Measurements from ENCODE around the gene OR2AG1. TPM values are rescaled to one million over a fixed set of nuclear protein-coding genes. Genes with fewer than 3 reads are reported as not detected.

Gene OR2AG1
- total RNA-seq, 2 experiments from 2014 or later: not detected

DNA sequence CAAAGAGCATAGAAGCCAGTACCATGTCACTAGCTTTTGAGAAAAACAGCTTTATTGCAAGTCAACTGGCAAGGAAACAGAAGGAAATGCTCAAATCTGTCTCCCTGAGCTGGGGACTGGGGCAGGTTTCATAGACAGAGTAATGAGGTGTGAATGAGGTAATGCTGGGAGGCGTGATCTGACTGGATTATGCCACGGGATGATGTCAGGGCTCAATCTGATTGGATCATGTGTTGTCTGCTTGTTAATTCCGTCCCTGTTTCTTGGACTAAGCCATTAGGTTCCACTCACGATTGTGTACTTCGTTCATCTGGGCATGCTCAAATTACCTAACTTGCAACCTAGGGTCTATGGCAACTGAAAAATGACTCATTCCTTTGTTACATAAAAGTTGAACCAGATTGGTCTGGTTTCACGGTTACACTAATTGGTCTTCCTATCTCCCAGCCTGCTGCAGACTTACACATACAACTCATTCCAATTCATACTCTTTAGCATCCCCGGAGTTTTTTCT is 42.5 kb downstream of the OR2AG1 start:
- Mint-ChIP-seq H3K27ac (no peak overlapping the region), H3K9me3 (no peaks in the 10 kb centered on the region), H3K36me3 (no peaks in the 10 kb centered on the region), H3K4me1 (no peaks in the 10 kb centered on the region), H3K4me3 (no peak overlapping the region), H3K27me3 (peaks cover 4% of the 10 kb centered on the region)
- no peak for DNase-seq

GRCh38 chr11:6828103-6828502 is 45.3 kb downstream of the OR2AG1 start:
- DNase-seq: no peak
- no peaks in the 10 kb centered on the region for H3K4me1 Mint-ChIP-seq
- H3K9me3 Mint-ChIP-seq: no peaks in the 10 kb centered on the region
- H3K27ac Mint-ChIP-seq: no peak overlapping the region
- H3K4me3 Mint-ChIP-seq: no peak overlapping the region
- no peaks in the 10 kb centered on the region for H3K36me3 Mint-ChIP-seq
- H3K27me3 Mint-ChIP-seq: peaks cover 8% of the 10 kb centered on the region

GRCh38 chr11:6833356-6833755 is 50.5 kb downstream of the OR2AG1 start:
- no peak overlapping the region for H3K27ac Mint-ChIP-seq
- no peak for DNase-seq
- H3K4me1 Mint-ChIP-seq: no peaks in the 10 kb centered on the region
- H3K36me3 Mint-ChIP-seq: no peaks in the 10 kb centered on the region
- H3K4me3 Mint-ChIP-seq: no peak overlapping the region
- peaks cover 8% of the 10 kb centered on the region for H3K27me3 Mint-ChIP-seq
- H3K9me3 Mint-ChIP-seq: no peaks in the 10 kb centered on the region

DNA sequence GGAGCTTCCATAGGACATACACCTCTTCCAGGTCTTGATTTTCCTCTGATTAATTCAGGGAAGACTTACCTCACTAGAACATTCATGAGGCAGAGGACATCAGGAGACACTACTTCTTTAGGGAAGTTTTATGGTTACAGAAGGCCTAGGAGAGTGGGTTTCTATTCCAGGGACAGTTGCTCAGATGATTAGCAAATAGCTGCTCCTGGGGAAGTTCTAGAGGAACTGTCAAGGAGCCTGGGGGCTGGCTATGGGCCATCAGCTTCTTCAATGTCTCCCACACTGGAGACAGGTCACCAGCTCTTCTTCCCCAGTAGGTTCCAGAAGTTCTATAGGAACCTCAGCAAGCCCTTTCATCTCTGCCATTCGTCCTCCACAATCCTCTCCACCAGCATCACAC is 51.2 kb downstream of the OR2AG1 start:
- no peak for DNase-seq
- Mint-ChIP-seq H3K27ac (no peak overlapping the region), H3K36me3 (no peaks in the 10 kb centered on the region), H3K27me3 (peaks cover 4% of the 10 kb centered on the region), H3K4me3 (no peak overlapping the region), H3K4me1 (no peaks in the 10 kb centered on the region), H3K9me3 (no peaks in the 10 kb centered on the region)

Other genes starting within 250 kb of the OR2AG1 start
- gene RRP8, start 179.4 kb upstream of the OR2AG1 start, total RNA-seq: 10 to 100 TPM; 37.8 to 45.3 TPM
- 10 to 100 TPM; 66.1 to 68.0 TPM for gene ILK, start 179.2 kb upstream of the OR2AG1 start, total RNA-seq
- 100 to 1,000 TPM; 156 to 160 TPM for gene TAF10, start 170.8 kb upstream of the OR2AG1 start, total RNA-seq
- gene TPP1, start 163.6 kb upstream of the OR2AG1 start, total RNA-seq: 10 to 100 TPM; 30.7 to 33.7 TPM
- gene DCHS1, start 127.2 kb upstream of the OR2AG1 start, total RNA-seq: 1 to 10 TPM; 1.3 to 1.4 TPM
- 100 to 1,000 TPM; 141 to 143 TPM for gene MRPL17, start 99.7 kb upstream of the OR2AG1 start, total RNA-seq
- under 1 TPM; 0.08 to 0.18 TPM for gene OR2AG2, start 11.0 kb upstream of the OR2AG1 start, total RNA-seq
- gene OR6A2, start 16.7 kb downstream of the OR2AG1 start, total RNA-seq: under 1 TPM; 0.04 to 0.10 TPM
- gene OR10A5, start 62.7 kb downstream of the OR2AG1 start, total RNA-seq: not detected
- gene OR10A2, start 80.0 kb downstream of the OR2AG1 start, total RNA-seq: not detected
- gene OR10A4, start 93.6 kb downstream of the OR2AG1 start, total RNA-seq: not detected
- gene OR2D2, start 109.5 kb downstream of the OR2AG1 start, total RNA-seq: not detected
- not detected for gene OR2D3, start 138.0 kb downstream of the OR2AG1 start, total RNA-seq
- 1 to 10 TPM; 2.4 to 2.5 TPM for gene ZNF215, start 143.4 kb downstream of the OR2AG1 start, total RNA-seq
- gene ZNF214, start 237.3 kb downstream of the OR2AG1 start, total RNA-seq: not detected
- gene NLRP14, start 237.5 kb downstream of the OR2AG1 start, total RNA-seq: under 1 TPM in 1 of 2 experiments, not detected in 1; 0.08 TPM